GM12864 (cell line): ENCODE data around the gene SATB2.

Source experiments
- DNase-seq: peaks from one replicate; pipeline ENCODE4 v3.0.0-alpha.2; 2011; ENCODE audit warnings: low read depth
- H3K4me3 ChIP-seq: 2 replicates; pipeline ENCODE4 v1.5.1; 2011; ENCODE audit warnings: mild to moderate bottlenecking, low read depth, low read length, control low read depth
- CTCF ChIP-seq: IDR thresholded peaks from 2 replicates; pipeline ENCODE4 v1.5.1; 2011; ENCODE audit warnings: low read depth, mild to moderate bottlenecking, moderate library complexity, low read length, control low read depth, inconsistent platforms; ENCODE audit errors: missing control alignments

The SATB2 gene

GRCh38 chr2:199405241-199405640, 52.5 kb downstream of the SATB2 start:
- DNase-seq, result no peak
- no peak overlapping the region for H3K4me3 ChIP-seq
- TF ChIP-seq CTCF, result peak; percentile 29

- H3K4me3 ChIP-seq, result no peak overlapping the region
- no peak for DNase-seq
- TF ChIP-seq CTCF, result no peak
Measured at GRCh38 chr2:199404841-199405240, 52.9 kb downstream of the SATB2 start.

- H3K4me3 ChIP-seq, result no peak overlapping the region
- no peak for DNase-seq
- TF ChIP-seq CTCF, result no peak
Measured at GRCh38 chr2:199395311-199395710, 62.4 kb downstream of the SATB2 start.

GRCh38 chr2:199392363-199392762, 65.4 kb downstream of the SATB2 start:
- DNase-seq, result no peak
- H3K4me3 ChIP-seq, result no peak overlapping the region
- no peak for TF ChIP-seq CTCF

GRCh38 chr2:199388728-199389268, 68.9 kb downstream of the SATB2 start:
- DNase-seq, result no peak
- no peak overlapping the region for H3K4me3 ChIP-seq
- TF ChIP-seq CTCF, result no peak

- no peak for DNase-seq
- no peak overlapping the region for H3K4me3 ChIP-seq
- TF ChIP-seq CTCF, result no peak
Measured at GRCh38 chr2:199384043-199384442, 73.7 kb downstream of the SATB2 start.

- no peak overlapping the region for H3K4me3 ChIP-seq
- no peak for TF ChIP-seq CTCF
- DNase-seq, result no peak
Measured at GRCh38 chr2:199383021-199383420, 74.7 kb downstream of the SATB2 start.
